ENCODE data around the gene TSPAN11.

DNA sequence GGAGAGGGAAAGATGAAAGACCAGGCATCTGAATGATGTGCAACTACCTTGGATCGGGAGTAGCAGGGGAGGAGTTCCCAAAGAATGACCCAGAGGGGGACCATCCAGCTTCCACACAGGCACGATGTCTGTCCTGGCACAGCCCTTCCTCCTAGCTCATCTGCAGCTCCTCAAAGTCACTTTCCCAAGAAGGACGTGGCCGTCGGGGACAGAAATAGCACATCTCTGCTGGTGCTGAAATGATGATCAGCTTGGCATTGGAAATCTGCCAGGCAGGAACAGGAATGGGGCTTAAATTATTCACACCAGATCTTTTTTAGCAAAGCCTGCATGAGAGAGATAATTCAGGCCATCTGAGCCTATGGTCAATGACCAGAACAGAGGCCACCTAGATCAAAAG lies 41.7 kb downstream of the TSPAN11 start:
- TF ChIP-seq, protein P1, sequence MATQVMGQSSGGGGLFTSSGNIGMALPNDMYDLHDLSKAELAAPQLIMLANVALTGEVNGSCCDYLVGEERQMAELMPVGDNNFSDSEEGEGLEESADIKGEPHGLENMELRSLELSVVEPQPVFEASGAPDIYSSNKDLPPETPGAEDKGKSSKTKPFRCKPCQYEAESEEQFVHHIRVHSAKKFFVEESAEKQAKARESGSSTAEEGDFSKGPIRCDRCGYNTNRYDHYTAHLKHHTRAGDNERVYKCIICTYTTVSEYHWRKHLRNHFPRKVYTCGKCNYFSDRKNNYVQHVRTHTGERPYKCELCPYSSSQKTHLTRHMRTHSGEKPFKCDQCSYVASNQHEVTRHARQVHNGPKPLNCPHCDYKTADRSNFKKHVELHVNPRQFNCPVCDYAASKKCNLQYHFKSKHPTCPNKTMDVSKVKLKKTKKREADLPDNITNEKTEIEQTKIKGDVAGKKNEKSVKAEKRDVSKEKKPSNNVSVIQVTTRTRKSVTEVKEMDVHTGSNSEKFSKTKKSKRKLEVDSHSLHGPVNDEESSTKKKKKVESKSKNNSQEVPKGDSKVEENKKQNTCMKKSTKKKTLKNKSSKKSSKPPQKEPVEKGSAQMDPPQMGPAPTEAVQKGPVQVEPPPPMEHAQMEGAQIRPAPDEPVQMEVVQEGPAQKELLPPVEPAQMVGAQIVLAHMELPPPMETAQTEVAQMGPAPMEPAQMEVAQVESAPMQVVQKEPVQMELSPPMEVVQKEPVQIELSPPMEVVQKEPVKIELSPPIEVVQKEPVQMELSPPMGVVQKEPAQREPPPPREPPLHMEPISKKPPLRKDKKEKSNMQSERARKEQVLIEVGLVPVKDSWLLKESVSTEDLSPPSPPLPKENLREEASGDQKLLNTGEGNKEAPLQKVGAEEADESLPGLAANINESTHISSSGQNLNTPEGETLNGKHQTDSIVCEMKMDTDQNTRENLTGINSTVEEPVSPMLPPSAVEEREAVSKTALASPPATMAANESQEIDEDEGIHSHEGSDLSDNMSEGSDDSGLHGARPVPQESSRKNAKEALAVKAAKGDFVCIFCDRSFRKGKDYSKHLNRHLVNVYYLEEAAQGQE (IDR thresholded peaks at IDR 0.05; ENCODE audit: unreplicated experiment), result no peak
- TF ChIP-seq, protein P2, sequence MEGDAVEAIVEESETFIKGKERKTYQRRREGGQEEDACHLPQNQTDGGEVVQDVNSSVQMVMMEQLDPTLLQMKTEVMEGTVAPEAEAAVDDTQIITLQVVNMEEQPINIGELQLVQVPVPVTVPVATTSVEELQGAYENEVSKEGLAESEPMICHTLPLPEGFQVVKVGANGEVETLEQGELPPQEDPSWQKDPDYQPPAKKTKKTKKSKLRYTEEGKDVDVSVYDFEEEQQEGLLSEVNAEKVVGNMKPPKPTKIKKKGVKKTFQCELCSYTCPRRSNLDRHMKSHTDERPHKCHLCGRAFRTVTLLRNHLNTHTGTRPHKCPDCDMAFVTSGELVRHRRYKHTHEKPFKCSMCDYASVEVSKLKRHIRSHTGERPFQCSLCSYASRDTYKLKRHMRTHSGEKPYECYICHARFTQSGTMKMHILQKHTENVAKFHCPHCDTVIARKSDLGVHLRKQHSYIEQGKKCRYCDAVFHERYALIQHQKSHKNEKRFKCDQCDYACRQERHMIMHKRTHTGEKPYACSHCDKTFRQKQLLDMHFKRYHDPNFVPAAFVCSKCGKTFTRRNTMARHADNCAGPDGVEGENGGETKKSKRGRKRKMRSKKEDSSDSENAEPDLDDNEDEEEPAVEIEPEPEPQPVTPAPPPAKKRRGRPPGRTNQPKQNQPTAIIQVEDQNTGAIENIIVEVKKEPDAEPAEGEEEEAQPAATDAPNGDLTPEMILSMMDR (conservative IDR thresholded peaks at IDR 0.05; ENCODE audit: low read depth in 2 of 2), result no peak
- TF ChIP-seq JUNB (IDR thresholded peaks at IDR 0.05; ENCODE audit: unreplicated experiment) (no peak), EZH2phosphoT487 (IDR thresholded peaks at IDR 0.05; ENCODE audit: unreplicated experiment) (no peak), POLR2AphosphoS5 (IDR thresholded peaks at IDR 0.05; ENCODE audit: low read depth) (no peak), EZH2 (IDR thresholded peaks at IDR 0.05; ENCODE audit: low read depth, unreplicated experiment) (no peak)
- TF ChIP-seq, protein P3, sequence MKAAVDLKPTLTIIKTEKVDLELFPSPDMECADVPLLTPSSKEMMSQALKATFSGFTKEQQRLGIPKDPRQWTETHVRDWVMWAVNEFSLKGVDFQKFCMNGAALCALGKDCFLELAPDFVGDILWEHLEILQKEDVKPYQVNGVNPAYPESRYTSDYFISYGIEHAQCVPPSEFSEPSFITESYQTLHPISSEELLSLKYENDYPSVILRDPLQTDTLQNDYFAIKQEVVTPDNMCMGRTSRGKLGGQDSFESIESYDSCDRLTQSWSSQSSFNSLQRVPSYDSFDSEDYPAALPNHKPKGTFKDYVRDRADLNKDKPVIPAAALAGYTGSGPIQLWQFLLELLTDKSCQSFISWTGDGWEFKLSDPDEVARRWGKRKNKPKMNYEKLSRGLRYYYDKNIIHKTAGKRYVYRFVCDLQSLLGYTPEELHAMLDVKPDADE (IDR thresholded peaks at IDR 0.05), result no peak

Data from GM23338 (cell line).